ENCODE data around the gene SCUBE2. TPM values are rescaled to one million over a fixed set of nuclear protein-coding genes. Genes with fewer than 3 reads are reported as not detected.

Gene SCUBE2
- total RNA-seq, 1 experiment from 2014 or later, result 1.9 TPM

GRCh38 chr11:9091044-9091922 is at the start of gene SCUBE2 (continued):
- no peak for TF ChIP-seq STAT6 (CRISPR knock-in tag; conservative IDR thresholded peaks at IDR 0.05; ENCODE audit: low read depth)
- TF ChIP-seq NR2C2 (CRISPR knock-in tag; IDR thresholded peaks at IDR 0.05), result no peak
- no peak for TF ChIP-seq NFATC4 (CRISPR knock-in tag; IDR thresholded peaks at IDR 0.05)
- TF ChIP-seq USF2 (CRISPR knock-in tag; IDR thresholded peaks at IDR 0.05), result no peak
- TF ChIP-seq, protein P1, sequence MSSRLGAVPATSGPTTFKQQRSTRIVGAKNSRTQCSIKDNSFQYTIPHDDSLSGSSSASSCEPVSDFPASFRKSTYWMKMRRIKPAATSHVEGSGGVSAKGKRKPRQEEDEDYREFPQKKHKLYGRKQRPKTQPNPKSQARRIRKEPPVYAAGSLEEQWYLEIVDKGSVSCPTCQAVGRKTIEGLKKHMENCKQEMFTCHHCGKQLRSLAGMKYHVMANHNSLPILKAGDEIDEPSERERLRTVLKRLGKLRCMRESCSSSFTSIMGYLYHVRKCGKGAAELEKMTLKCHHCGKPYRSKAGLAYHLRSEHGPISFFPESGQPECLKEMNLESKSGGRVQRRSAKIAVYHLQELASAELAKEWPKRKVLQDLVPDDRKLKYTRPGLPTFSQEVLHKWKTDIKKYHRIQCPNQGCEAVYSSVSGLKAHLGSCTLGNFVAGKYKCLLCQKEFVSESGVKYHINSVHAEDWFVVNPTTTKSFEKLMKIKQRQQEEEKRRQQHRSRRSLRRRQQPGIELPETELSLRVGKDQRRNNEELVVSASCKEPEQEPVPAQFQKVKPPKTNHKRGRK (CRISPR knock-in tag; IDR thresholded peaks at IDR 0.05; ENCODE audit: borderline replicate concordance), result no peak
- no peak for TF ChIP-seq ZNF232 (CRISPR knock-in tag; IDR thresholded peaks at IDR 0.05)

- Mint-ChIP-seq H3K4me3 (no peak overlapping the region), H3K27me3 (ENCODE audit: low read depth) (no peaks in the 10 kb centered on the region), H3K4me1 (peaks cover 14% of the 10 kb centered on the region), H3K36me3 (peaks cover 48% of the 10 kb centered on the region), H3K27ac (no peak overlapping the region), H3K9me3 (no peaks in the 10 kb centered on the region)
- DNase-seq (ENCODE audit: low spot score) (no peak), ATAC-seq (no peak)
- CTCF ChIA-PET, result interaction anchor here (0.9 to 1.2 kb wide), 2 partner anchors 126 to 178 kb away, joined by 3 to 4 read pairs; no protein-coding TSS in a partner anchor
- POLR2A ChIA-PET, result no interaction called here
- TF ChIP-seq, protein P2, sequence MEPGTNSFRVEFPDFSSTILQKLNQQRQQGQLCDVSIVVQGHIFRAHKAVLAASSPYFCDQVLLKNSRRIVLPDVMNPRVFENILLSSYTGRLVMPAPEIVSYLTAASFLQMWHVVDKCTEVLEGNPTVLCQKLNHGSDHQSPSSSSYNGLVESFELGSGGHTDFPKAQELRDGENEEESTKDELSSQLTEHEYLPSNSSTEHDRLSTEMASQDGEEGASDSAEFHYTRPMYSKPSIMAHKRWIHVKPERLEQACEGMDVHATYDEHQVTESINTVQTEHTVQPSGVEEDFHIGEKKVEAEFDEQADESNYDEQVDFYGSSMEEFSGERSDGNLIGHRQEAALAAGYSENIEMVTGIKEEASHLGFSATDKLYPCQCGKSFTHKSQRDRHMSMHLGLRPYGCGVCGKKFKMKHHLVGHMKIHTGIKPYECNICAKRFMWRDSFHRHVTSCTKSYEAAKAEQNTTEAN (CRISPR knock-in tag; IDR thresholded peaks at IDR 0.05), result no peak
- TF ChIP-seq FOXP4 (CRISPR knock-in tag; IDR thresholded peaks at IDR 0.05), result no peak
- TF ChIP-seq FOXK1 (CRISPR knock-in tag; IDR thresholded peaks at IDR 0.05), result no peak
- TF ChIP-seq RELA (CRISPR knock-in tag; IDR thresholded peaks at IDR 0.05; ENCODE audit: borderline replicate concordance), result no peak
- no peak for TF ChIP-seq AR (CRISPR knock-in tag; IDR thresholded peaks at IDR 0.05)
- TF ChIP-seq, protein P3, sequence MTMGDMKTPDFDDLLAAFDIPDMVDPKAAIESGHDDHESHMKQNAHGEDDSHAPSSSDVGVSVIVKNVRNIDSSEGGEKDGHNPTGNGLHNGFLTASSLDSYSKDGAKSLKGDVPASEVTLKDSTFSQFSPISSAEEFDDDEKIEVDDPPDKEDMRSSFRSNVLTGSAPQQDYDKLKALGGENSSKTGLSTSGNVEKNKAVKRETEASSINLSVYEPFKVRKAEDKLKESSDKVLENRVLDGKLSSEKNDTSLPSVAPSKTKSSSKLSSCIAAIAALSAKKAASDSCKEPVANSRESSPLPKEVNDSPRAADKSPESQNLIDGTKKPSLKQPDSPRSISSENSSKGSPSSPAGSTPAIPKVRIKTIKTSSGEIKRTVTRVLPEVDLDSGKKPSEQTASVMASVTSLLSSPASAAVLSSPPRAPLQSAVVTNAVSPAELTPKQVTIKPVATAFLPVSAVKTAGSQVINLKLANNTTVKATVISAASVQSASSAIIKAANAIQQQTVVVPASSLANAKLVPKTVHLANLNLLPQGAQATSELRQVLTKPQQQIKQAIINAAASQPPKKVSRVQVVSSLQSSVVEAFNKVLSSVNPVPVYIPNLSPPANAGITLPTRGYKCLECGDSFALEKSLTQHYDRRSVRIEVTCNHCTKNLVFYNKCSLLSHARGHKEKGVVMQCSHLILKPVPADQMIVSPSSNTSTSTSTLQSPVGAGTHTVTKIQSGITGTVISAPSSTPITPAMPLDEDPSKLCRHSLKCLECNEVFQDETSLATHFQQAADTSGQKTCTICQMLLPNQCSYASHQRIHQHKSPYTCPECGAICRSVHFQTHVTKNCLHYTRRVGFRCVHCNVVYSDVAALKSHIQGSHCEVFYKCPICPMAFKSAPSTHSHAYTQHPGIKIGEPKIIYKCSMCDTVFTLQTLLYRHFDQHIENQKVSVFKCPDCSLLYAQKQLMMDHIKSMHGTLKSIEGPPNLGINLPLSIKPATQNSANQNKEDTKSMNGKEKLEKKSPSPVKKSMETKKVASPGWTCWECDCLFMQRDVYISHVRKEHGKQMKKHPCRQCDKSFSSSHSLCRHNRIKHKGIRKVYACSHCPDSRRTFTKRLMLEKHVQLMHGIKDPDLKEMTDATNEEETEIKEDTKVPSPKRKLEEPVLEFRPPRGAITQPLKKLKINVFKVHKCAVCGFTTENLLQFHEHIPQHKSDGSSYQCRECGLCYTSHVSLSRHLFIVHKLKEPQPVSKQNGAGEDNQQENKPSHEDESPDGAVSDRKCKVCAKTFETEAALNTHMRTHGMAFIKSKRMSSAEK (CRISPR knock-in tag; IDR thresholded peaks at IDR 0.05; ENCODE audit: borderline replicate concordance), result no peak
- no peak for TF ChIP-seq ERG (CRISPR knock-in tag; IDR thresholded peaks at IDR 0.05)
- TF ChIP-seq TP53 (CRISPR knock-in tag; IDR thresholded peaks at IDR 0.05), result no peak
- no peak for TF ChIP-seq MAX (CRISPR knock-in tag; IDR thresholded peaks at IDR 0.05)
Observed at GRCh38 chr11:9141186-9141585, 49.8 kb upstream of the SCUBE2 start.

Measured in WTC11 (cell line).